Spleen (tissue), 7 donors: Measurements from ENCODE around the gene DUSP16.

Experiments
- CTCF ChIP-seq, 11 experiments: fragments of 200-600 bp in 7 of 11; fragments of 450-650 bp in 4 of 11; sonication (generic) in 4 of 11; IDR thresholded peaks in 8 of 11; conservative IDR thresholded peaks in 3 of 11; 1 replicate in 7 of 11; 2 replicates in 4 of 11; pipeline versions ENCODE4 v1.4.0 to v1.8.0; 2016 to 2021; ENCODE audit warnings: antibody characterized with exemption in 11 of 11, inconsistent platforms in 4 of 11, mild to moderate bottlenecking in 1 of 11
- POLR2A ChIP-seq, 3 donors: fragments of 450-650 bp; IDR thresholded peaks; one replicate each; pipeline ENCODE4 v1.5.1; 2017; ENCODE audit warnings: antibody characterized with exemption in 3 of 3, mild to moderate bottlenecking in 1 of 3
- donor health status: DM: no; HTN: no; CAD: no; lungs with moderate emphysema.
- donor health status: DM: no; HTN: no; CAD: no.
- donor health status: DM: no; HTN: no; CAD: no.

- TF ChIP-seq CTCF (IDR thresholded peaks at IDR 0.05 in 8 of 11, conservative IDR thresholded peaks at IDR 0.05 in 3 of 11) (no peak), POLR2A (IDR thresholded peaks at IDR 0.05) (no peak)
Observed at GRCh38 chr12:12427568-12427967, 135.1 kb downstream of the DUSP16 start.
